Measurements from ENCODE around the gene GJC1.

The GJC1 gene

GRCh38 chr17:44776628-44777393 lies 53.3 kb downstream of the GJC1 start:
- TF ChIP-seq CTCF (IDR thresholded peaks at IDR 0.05), result no peak
- peaks cover 30% of the 10 kb centered on the region for H3K27me3 Mint-ChIP-seq (ENCODE audit: low read depth, poor library complexity)
- peaks cover 7% of the 10 kb centered on the region for H3K4me1 Mint-ChIP-seq
- no peaks in the 10 kb centered on the region for H3K9me3 Mint-ChIP-seq
- no peak for DNase-seq
- H3K36me3 Mint-ChIP-seq (ENCODE audit: low read depth), result no peaks in the 10 kb centered on the region
- H3K27ac Mint-ChIP-seq, result no peak overlapping the region
- no peak overlapping the region for H3K4me3 Mint-ChIP-seq

GRCh38 chr17:44775838-44776621 lies 54.1 kb downstream of the GJC1 start:
- no peak for DNase-seq
- Mint-ChIP-seq H3K4me3 (peak overlapping the region; percentile 83), H3K4me1 (peaks cover 5% of the 10 kb centered on the region), H3K36me3 (ENCODE audit: low read depth) (no peaks in the 10 kb centered on the region), H3K27ac (no peak overlapping the region), H3K27me3 (ENCODE audit: low read depth, poor library complexity) (peaks cover 34% of the 10 kb centered on the region), H3K9me3 (no peaks in the 10 kb centered on the region)
- TF ChIP-seq CTCF (IDR thresholded peaks at IDR 0.05), result no peak

- no peaks in the 10 kb centered on the region for H3K9me3 Mint-ChIP-seq
- peak; percentile 23 for TF ChIP-seq CTCF (IDR thresholded peaks at IDR 0.05)
- H3K36me3 Mint-ChIP-seq (ENCODE audit: low read depth), result no peaks in the 10 kb centered on the region
- H3K27ac Mint-ChIP-seq, result no peak overlapping the region
- peak; percentile 100 for DNase-seq
- H3K4me1 Mint-ChIP-seq, result peaks cover 8% of the 10 kb centered on the region
- peak overlapping the region; percentile 83 for H3K4me3 Mint-ChIP-seq
- peaks cover 34% of the 10 kb centered on the region for H3K27me3 Mint-ChIP-seq (ENCODE audit: low read depth, poor library complexity)
These were observed 54.8 kb downstream of the GJC1 start for GRCh38 chr17:44775136-44775837.

- H3K27me3 Mint-ChIP-seq (ENCODE audit: low read depth, poor library complexity), result peaks cover 34% of the 10 kb centered on the region
- H3K36me3 Mint-ChIP-seq (ENCODE audit: low read depth), result no peaks in the 10 kb centered on the region
- H3K4me1 Mint-ChIP-seq, result peaks cover 9% of the 10 kb centered on the region
These were observed 55.6 kb downstream of the GJC1 start for GRCh38 chr17:44774271-44775135.

More at GRCh38 chr17:44774271-44775135, 55.6 kb downstream of the GJC1 start:
- Mint-ChIP-seq H3K27ac (no peak overlapping the region), H3K4me3 (peak overlapping the region; percentile 83), H3K9me3 (no peaks in the 10 kb centered on the region)
- peak; percentile 98 for TF ChIP-seq CTCF (IDR thresholded peaks at IDR 0.05)
- DNase-seq, result peak; percentile 99

All from nephron progenitor cell (in vitro differentiated cells).